Lower lobe of right lung (tissue), 2 donors: Measurements from ENCODE around the gene OPRM1. TPM values are rescaled to one million over a fixed set of nuclear protein-coding genes. Genes with fewer than 3 reads are reported as not detected.

Experiments used
- ATAC-seq, 2 donors: fragments of 200-7000 bp; cut with Tn5 transposase; one replicate each; pipeline ENCODE4 v1.9.1; 2020 to 2022; ENCODE audit warnings: mild to moderate bottlenecking in 2 of 2, moderate library complexity in 2 of 2
- DNase-seq: peaks from one replicate; pipeline ENCODE4 v3.0.0-alpha.2; 2020
- H3K27ac ChIP-seq: fragments of 200-600 bp; one replicate; pipeline ENCODE4 v1.8.0; 2022
- H3K27me3 ChIP-seq: fragments of 200-600 bp; one replicate; pipeline ENCODE4 v1.8.0; 2022; ENCODE audit warnings: low read depth
- H3K36me3 ChIP-seq: fragments of 200-600 bp; one replicate; pipeline ENCODE4 v1.8.0; 2022; ENCODE audit warnings: mild to moderate bottlenecking
- H3K4me1 ChIP-seq: fragments of 200-600 bp; one replicate; pipeline ENCODE4 v1.8.0; 2022
- H3K4me3 ChIP-seq: fragments of 200-600 bp; one replicate; pipeline ENCODE4 v1.8.0; 2022; ENCODE audit warnings: mild to moderate bottlenecking
- H3K9me3 ChIP-seq: fragments of 200-600 bp; one replicate; pipeline ENCODE4 v1.8.0; 2022
- CTCF ChIP-seq: fragments of 200-600 bp; IDR thresholded peaks from one replicate; pipeline ENCODE4 v1.8.0; 2022; ENCODE audit warnings: antibody characterized with exemption, mild to moderate bottlenecking
- intact Hi-C: fragments of 100-400 bp; cut with DNase I; formaldehyde crosslinking; loops from one replicate; pipeline ENCODE4 v1.11.0; 2022
- total RNA-seq: library from RNA; stranded (reverse); fragmentation: NEBNext Ultra II Directional; extraction: Animal tissue kit (Norgen Biotek cat#: 25700); gene quantifications from one replicate; pipeline ENCODE4 v1.2.1, GENCODE V29; 2021
- donor health status: DM: no; HTN: yes; CAD: no; lungs with severe emphysema.

Gene OPRM1
- total RNA-seq, 1 donor from 2014 or later, result not detected

GRCh38 chr6:154030646-154031045 lies 8.4 kb upstream of the OPRM1 start:
- Histone ChIP-seq H3K4me3 (no peak overlapping the region), H3K9me3 (no peaks in the 10 kb centered on the region), H3K4me1 (no peaks in the 10 kb centered on the region), H3K27ac (no peak overlapping the region), H3K27me3 (no peaks in the 10 kb centered on the region), H3K36me3 (no peaks in the 10 kb centered on the region)
- intact Hi-C loops, result no loop called here
- no peak for ATAC-seq
- no peak for DNase-seq
- TF ChIP-seq CTCF, result no peak

GRCh38 chr6:154041001-154041400 lies 2.0 kb downstream of the OPRM1 start:
- intact Hi-C loops, result no loop called here
- H3K27ac ChIP-seq, result no peak overlapping the region
- H3K9me3 ChIP-seq, result no peaks in the 10 kb centered on the region
- no peak for TF ChIP-seq CTCF
- no peak overlapping the region for H3K4me3 ChIP-seq
- no peaks in the 10 kb centered on the region for H3K4me1 ChIP-seq
- DNase-seq (no peak), ATAC-seq (no peak)
- no peaks in the 10 kb centered on the region for H3K36me3 ChIP-seq
- H3K27me3 ChIP-seq, result peaks cover 16% of the 10 kb centered on the region

GRCh38 chr6:154053141-154053540 lies 14.1 kb downstream of the OPRM1 start:
- TF ChIP-seq CTCF, result no peak
- no peak for DNase-seq
- H3K4me1 ChIP-seq, result no peaks in the 10 kb centered on the region
- H3K27me3 ChIP-seq, result no peaks in the 10 kb centered on the region
- no peak for ATAC-seq
- no peaks in the 10 kb centered on the region for H3K36me3 ChIP-seq
- no peak overlapping the region for H3K27ac ChIP-seq
- H3K9me3 ChIP-seq, result no peaks in the 10 kb centered on the region
- intact Hi-C loops, result no loop called here
- H3K4me3 ChIP-seq, result no peak overlapping the region

GRCh38 chr6:154056536-154056935 lies 17.5 kb downstream of the OPRM1 start:
- no peaks in the 10 kb centered on the region for H3K36me3 ChIP-seq
- intact Hi-C loops, result no loop called here
- TF ChIP-seq CTCF, result no peak
- no peaks in the 10 kb centered on the region for H3K9me3 ChIP-seq
- H3K4me1 ChIP-seq, result no peaks in the 10 kb centered on the region
- no peaks in the 10 kb centered on the region for H3K27me3 ChIP-seq
- no peak for DNase-seq
- H3K27ac ChIP-seq, result no peak overlapping the region
- H3K4me3 ChIP-seq, result no peak overlapping the region
- no peak for ATAC-seq

- H3K4me3 ChIP-seq, result no peak overlapping the region
- no peaks in the 10 kb centered on the region for H3K36me3 ChIP-seq
- H3K27me3 ChIP-seq, result no peaks in the 10 kb centered on the region
- DNase-seq (no peak), ATAC-seq (no peak)
- no peaks in the 10 kb centered on the region for H3K9me3 ChIP-seq
- H3K4me1 ChIP-seq, result no peaks in the 10 kb centered on the region
- no peak overlapping the region for H3K27ac ChIP-seq
- no peak for TF ChIP-seq CTCF
- intact Hi-C loops, result no loop called here
Measured at GRCh38 chr6:154057098-154057497, 18.1 kb downstream of the OPRM1 start.
